Hematopoietic multipotent progenitor cell treated with erythropoietin and hydrocortisone succinate and interleukin-3 and kit ligand, for 4 days (in vitro differentiated cells): ENCODE measurements around the gene CUBN.
A peak's percentile ranks its signal among the peaks of the same experiment; 100 is the strongest.

Experiments used
- DNase-seq: peaks from one replicate; pipeline ENCODE4 v3.0.0-alpha.2; 2015

The CUBN gene

GRCh38 chr10:17129741-17130140 lies at the start of gene CUBN:
Gene CUBN (minus strand): TSS chr10:17129811. CDS start chr10:17129765, 46 bp downstream.
- no peak for DNase-seq

- DNase-seq = no peak
Observed at GRCh38 chr10:17179002-17179401, 49.4 kb upstream of the CUBN start.

- no peak for DNase-seq
Observed at GRCh38 chr10:17178006-17178405, 48.4 kb upstream of the CUBN start.

- DNase-seq = no peak
Observed at GRCh38 chr10:17177014-17177413, 47.4 kb upstream of the CUBN start.

DNA sequence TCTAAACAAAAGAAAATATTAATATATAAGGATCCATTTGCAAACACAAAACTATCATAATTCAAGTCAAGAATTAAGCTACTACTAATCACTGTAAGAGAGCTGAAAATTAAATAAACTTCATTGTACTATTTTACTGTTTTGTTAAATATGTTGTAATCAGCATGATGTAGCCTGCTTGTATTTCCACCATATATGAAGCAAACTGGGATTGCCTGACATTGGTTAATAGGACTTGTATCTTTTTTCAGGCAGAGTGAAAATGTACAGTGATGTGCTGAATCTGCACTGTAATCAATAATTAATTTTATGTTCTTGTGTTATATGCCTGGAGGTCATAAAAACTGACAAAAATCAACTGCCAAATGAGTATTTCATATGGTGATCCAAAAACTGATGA lies 46.5 kb upstream of the CUBN start:
- no peak for DNase-seq

- DNase-seq = peak; percentile 62
Observed at GRCh38 chr10:17175551-17175950, 45.9 kb upstream of the CUBN start.

DNA sequence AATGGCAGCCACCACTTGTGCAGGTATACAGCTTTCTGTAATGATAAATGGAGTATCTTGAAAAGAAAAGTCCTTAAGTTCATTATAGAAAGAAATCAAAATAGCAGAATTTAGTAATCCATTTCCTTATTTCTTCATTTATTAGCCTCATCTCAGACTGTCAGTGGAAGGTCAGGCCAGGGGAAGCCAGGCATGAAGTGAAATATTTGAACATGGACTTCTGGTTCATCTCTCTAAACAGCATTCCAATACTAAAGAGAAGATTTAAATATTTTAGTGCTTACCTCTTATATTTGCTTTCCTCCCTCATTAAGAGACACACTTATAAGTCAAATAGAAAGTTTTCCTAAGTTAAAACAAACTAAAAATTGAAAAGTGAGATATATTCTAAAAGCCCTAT lies 45.0 kb upstream of the CUBN start:
- no peak for DNase-seq

DNA sequence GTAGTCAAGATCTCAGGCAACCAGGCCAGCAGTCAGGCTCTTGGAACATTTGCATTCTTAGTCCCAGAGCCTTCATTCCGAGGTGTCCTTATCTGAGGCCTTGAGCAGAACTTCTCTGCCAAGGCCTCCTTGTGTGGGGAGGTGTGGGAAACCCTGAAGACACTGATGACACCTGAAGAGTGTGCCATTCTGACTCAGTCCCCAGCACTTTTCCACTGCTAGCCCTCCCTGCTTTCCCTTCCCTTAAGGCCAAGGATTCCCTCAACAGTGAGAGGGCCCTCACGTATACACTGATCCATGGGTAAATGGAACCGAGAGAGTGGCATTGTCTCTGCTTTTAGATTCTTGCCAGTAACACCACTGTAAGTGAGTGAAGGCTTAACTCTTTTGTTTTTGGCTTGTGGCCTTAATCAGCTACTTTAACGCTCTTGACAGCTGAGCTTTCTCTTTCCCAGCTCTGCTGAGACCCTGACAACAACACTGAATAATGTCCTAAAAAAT lies 41.6 kb upstream of the CUBN start:
- no peak for DNase-seq

- peak; percentile 28 for DNase-seq
Observed at GRCh38 chr10:17169803-17170202, 40.2 kb upstream of the CUBN start.

- no peak for DNase-seq
Observed at GRCh38 chr10:17166699-17167098, 37.1 kb upstream of the CUBN start.

- no peak for DNase-seq
Observed at GRCh38 chr10:17162828-17163227, 33.2 kb upstream of the CUBN start.

DNA sequence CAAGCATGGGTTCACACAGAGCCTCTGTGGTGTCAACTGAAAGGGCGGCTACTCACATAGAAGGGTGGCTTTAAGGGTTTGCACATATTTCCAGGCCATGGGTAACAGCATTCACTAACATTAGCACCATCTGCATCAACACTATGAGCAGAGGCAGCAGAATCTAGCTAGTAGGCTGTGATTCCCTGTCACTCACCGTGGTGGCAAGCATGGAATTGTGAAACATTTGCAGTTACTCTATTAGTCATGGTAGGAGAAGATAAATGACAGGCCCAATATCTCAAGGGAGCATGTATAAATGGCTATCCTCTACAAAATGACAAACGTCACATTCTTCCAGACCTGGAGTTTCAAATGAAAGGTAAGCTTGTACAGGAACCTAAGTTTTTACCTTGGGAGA lies 32.2 kb upstream of the CUBN start:
- peak; percentile 15 for DNase-seq

DNA sequence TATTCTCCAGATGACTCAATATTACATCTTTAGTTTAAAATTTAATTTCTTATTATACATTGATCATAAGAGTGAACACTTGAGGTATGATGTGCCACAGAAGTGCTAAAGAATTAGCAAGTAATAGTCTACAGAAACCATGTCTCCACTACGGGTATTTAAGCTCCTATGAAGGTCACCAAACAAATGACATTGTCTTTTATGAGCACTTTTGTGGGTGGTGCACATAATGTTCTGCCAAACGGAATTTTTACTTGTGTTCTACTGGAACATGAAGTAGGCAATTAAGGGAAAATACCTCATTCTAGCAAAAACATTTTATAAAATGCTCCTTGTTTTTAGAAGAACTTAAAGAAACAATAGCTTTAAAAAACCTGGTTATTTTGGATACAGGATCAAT lies 27.4 kb upstream of the CUBN start:
- no peak for DNase-seq

- DNase-seq = no peak
Observed at GRCh38 chr10:17155826-17156225, 26.2 kb upstream of the CUBN start.

GRCh38 chr10:17154116-17154515 lies 24.5 kb upstream of the CUBN start:
- no peak for DNase-seq

DNA sequence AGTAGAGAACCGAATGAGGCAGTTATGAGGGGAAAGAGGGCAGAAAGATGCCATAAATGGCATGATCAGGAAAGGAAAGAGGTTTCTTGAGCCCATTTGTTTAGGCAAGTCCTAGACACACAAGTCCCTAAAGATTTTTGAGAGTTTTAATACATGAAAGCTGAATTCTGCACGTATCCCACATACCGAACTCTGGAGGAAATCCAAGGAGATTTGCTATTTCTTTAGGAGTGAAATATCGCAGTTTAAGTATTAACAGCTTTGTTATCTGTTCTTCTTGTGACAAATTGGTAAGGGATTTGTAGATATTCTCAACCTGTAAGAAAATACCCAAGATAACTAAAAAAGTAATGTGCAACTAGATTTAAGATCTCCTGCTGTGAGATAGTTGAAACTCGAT lies 23.7 kb upstream of the CUBN start:
- DNase-seq = no peak

DNA sequence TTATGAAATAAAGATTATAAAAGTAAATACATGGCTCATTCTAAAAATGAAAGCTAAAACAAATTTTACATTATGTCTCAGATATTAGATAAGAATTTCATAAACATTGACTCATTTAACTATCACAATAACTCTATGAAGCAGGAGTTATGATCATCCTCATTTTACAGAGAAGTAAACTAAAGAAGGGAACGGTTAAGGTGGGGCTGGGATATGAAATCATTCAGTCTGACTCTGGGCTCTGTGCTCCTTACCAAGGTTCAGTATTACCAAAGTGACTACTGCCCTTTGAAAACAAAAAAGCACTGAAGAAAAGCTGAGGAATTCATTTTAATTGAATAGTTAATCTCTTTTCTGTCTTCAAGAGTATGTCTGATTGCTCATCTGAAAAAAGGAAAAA lies 22.1 kb upstream of the CUBN start:
- DNase-seq = no peak

DNA sequence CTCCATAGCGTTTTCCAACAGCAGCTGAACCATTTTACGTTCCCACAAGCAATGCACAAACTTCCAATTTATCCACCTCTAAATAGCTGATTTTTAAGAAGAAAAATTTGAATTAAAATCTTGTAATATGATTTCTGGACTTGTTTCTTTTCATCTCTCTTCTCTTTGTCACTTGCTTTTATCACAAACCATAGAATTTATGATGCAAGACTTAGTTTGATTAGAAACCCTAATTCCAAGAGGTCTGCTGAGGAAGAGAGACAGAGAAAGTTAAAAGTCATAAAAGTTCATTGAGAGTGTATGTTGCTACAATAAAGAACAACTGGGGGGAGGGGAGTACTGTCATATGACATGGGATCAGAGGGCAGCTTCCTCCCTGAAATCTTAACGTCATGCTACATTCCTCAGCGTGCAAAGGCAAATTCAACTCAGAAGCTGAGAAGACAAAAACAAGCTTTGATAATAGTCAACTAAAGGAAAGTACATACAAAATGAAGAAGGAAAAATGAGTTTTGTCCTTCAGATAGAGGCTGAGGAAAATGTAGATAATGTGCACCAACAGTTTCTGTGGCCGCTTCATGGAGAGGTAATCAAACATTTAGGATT lies 18.4 kb upstream of the CUBN start:
- DNase-seq = no peak

DNA sequence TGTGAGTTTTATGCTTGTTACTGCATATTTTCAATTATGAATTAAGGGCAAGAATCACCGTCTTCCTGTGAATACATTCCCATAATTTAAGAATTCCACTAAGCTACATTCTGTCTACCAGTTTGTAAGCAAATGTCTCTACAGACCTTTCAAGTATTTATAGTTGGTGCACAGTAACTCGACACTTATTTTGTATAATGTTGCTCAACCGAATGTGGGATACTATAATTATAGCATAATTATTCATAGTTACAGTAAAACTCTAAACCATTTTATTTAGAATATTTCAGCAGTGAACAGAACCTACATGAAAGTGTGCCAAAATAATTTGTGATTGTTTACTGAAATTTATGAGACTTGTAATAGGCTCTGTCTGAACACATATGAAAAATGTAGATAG lies 17.3 kb upstream of the CUBN start:
- DNase-seq = no peak

DNA sequence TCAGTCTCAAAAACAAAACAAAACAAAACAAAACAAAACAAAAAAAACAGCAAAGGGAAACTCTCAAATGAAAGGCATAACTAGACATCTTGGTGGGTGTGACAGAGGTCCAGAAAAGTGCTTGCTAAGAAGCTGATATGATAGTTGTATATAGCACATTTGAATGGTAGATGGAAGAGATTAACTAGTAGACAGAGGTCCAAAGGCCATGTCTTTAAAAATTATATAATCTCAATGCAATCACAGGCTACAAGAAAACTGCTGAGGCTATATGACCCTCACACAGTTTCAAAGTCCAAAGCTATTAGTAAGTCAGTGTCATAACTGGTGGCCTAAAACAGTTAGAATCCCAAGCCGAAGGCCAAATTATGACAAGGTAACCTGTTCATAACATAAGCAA lies 15.6 kb upstream of the CUBN start:
- DNase-seq = no peak

- no peak for DNase-seq
Observed at GRCh38 chr10:17144757-17145156, 15.1 kb upstream of the CUBN start.

- DNase-seq = no peak
Observed at GRCh38 chr10:17144032-17144431, 14.4 kb upstream of the CUBN start.

- DNase-seq = no peak
Observed at GRCh38 chr10:17143055-17143690, 13.6 kb upstream of the CUBN start.

DNA sequence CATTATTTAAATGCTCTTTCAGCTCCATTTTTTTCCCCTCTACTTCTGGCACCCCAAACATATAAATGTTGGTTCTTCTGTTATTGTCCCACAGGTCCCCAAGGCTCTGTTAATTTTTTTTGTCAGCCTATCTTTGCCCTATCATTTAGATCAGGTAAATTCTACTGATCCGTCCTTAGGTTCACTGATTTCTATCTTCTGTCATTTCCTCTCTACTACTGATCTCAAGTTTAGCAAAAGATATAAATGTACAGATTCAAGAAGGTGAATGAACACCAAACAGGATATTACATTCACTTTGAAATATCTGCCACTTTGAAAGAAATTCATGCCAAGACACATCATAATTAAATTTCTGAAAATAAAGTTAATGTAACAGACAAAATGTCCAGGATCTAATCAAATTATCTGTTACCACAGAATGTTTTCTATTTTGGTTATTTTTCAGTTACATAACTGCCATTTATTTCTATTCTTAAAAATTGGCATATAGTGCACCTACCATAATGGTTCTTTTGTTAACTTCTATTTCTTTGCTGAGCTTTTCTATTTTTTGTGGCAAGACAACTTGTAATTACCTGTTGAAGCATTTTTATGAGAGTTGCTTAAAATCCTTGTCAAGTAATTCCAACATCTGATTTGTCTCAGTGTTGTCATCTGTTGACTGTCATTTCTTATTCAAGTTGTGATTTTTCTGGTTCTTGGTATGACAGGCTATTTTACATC lies 12.1 kb upstream of the CUBN start:
- no peak for DNase-seq
